HG02943 (cell line): ENCODE results near the gene SCAPER.

Experiments used
- ATAC-seq: cut with Tn5 transposase; IDR thresholded peaks from one replicate; pipeline ENCODE4 v1.9.1; 2021; ENCODE audit warnings: mild to moderate bottlenecking, low read depth, moderate library complexity; ENCODE audit not compliant: unreplicated experiment

SCAPER gene

GRCh38 chr15:76345880-76346668, 559.1 kb downstream of the SCAPER start:
- no peak for ATAC-seq

GRCh38 chr15:76345583-76345879, 559.6 kb downstream of the SCAPER start:
- ATAC-seq, result no peak

GRCh38 chr15:76344893-76345582, 560.1 kb downstream of the SCAPER start:
- no peak for ATAC-seq

- no peak for ATAC-seq
Observed at GRCh38 chr15:76343313-76343996, 561.7 kb downstream of the SCAPER start.

- no peak for ATAC-seq
Observed at GRCh38 chr15:76342382-76343201, 562.5 kb downstream of the SCAPER start.

GRCh38 chr15:76342058-76342381, 563.1 kb downstream of the SCAPER start:
- ATAC-seq, result no peak

GRCh38 chr15:76341366-76342057, 563.6 kb downstream of the SCAPER start:
- ATAC-seq, result no peak

GRCh38 chr15:76340803-76341365, 564.3 kb downstream of the SCAPER start:
- no peak for ATAC-seq

GRCh38 chr15:76340198-76340802, 564.8 kb downstream of the SCAPER start:
- no peak for ATAC-seq

GRCh38 chr15:76339305-76340197, 565.6 kb downstream of the SCAPER start:
- no peak for ATAC-seq

- no peak for ATAC-seq
Observed at GRCh38 chr15:76338486-76339304, 566.4 kb downstream of the SCAPER start.

- no peak for ATAC-seq
Observed at GRCh38 chr15:76337696-76338485, 567.2 kb downstream of the SCAPER start.

GRCh38 chr15:76337059-76337695, 568.0 kb downstream of the SCAPER start:
- ATAC-seq, result no peak

GRCh38 chr15:76336254-76337058, 568.7 kb downstream of the SCAPER start, which contains the start of gene ISL2:
Gene ISL2, plus strand, starts transcription at chr15:76336773. Its CDS starts 111 bp downstream, at chr15:76336884.
- no peak for ATAC-seq
